ENCODE results near the gene FYCO1.

DNA sequence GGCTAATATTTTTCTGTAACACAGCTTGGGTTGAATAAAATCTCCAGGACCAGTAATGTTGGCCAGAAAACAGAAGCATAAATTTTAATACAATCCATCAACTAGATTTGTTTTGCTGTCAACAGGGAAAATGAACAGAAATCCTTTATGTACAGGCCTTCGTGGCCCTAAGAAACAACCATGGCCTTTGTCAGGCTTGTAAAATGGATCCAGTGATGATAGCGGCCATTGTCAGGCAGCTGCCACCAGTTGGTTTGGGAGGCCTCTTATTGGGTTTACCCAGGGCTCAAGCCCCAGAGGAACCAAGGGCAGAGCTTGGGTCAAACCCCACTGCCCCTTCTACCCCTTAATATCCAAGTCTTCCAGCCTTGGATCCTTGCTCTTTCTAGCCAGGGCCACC is 5.6 kb upstream of the FYCO1 start:
- TF ChIP-seq SUZ12 (IDR thresholded peaks at IDR 0.05) (no peak), FOXM1 (IDR thresholded peaks at IDR 0.05; ENCODE audit: borderline replicate concordance) (no peak), FOXK2 (IDR thresholded peaks at IDR 0.05) (no peak), HDGF (IDR thresholded peaks at IDR 0.05; ENCODE audit: borderline replicate concordance) (no peak), ARNT (IDR thresholded peaks at IDR 0.05) (no peak)
